HK-2 (cell line): Measurements from ENCODE around the gene BAZ2B.

ENCODE experiments used
- DNase-seq: peaks from one replicate; pipeline ENCODE4 v3.0.0-alpha.2; 2018; ENCODE audit not compliant: unreplicated experiment

Gene BAZ2B

DNA sequence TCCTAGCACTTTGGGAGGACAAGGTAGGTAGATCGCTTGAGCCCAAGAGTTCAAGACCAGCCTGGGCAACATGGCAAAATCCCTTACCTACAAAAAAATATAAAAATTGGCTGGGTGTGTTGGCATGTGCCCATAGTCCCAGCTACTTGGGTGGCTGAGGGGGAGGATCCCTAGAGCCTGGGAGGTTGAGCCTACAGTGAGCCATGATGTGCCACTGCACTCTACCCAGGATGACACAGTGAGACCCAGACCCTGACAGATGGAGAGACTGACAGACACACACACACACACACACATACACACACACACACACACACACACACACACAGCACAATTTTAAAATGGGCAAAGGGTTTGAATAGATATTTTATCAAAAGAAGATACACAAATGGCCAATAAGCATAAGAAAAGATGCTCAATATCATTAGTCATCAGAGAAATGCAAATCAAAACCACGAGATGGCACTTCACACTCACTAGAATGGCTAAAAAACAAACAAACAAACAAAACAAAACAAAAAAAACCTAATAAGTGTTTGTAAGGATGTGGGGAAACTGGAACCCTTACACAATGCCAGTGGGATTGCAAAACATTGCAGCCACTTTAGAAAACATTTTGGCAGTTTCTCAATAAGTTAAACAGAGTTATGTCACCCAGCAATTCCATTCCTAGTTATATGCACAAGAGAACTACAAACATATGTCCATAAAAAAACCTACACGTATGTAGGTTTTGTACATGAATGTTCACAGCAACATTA lies 42.3 kb downstream of the BAZ2B start:
- DNase-seq = no peak

DNA sequence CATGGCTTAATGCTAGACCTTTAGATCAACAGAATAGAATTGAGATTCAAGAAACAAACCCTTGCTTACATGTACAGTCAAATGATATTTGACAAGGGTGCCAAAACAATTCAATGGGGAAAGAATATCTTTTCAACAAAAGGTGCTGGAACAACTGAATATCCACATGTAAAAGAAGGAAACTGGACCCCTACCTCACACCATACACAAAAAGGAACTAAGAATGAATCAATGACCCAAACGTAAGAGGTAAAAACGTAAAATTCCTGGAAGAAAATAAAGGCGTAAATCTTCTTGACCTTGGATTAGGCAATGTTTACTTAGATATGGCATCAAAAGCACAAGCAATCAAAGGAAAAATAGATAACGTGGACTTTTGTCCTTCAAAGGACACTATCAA lies 43.1 kb downstream of the BAZ2B start:
- DNase-seq = no peak

DNA sequence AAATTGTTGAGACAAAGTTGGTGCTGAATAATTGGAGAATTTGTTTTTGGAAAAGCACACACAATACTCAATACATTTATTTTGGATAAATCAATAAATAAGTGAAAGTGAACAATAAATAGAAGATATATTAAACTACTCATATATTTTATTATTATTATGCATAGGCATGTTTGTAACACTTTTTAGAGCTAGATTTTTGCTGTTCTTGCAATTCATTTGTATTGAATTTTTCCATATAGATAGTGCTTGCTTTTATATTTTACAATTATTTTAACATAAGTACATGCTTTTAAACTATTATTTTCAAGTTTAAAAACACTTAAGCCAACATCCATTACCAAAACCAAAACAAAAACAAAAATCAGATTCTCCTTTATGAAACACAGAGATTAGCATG lies 43.9 kb downstream of the BAZ2B start:
- DNase-seq = no peak

DNA sequence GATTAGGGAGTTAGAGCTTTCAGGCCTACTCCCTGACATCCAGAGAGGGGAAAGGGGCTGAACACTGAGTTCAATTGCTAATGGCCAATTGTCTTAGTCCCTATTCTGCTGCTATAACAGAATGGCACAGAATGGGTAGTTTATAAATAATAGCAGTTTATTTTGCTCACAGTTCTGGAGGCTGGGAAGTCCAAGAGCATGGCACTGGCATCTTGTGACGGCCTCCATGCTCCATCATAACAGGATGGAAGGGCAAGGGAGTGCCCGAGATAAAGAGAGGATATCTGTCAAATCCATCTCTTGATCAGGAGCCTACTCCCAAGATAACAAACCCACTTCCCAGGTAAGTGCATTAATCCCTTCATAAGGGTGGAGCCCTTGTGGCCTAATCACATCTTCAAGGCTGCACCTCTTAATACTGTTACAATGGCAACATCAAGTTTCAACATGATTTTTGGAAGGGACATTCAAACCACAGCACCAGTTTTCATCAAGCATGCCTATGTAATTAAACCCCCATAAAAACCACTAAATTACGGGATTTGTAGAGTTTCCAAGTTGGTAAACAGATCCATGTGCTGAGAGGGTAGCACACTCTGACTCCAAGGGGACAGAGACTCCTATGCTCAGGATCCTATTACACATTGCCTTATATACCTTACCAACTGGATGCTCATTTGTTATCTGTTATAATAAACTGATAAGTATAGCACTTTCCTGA lies 44.6 kb downstream of the BAZ2B start:
- DNase-seq = no peak

DNA sequence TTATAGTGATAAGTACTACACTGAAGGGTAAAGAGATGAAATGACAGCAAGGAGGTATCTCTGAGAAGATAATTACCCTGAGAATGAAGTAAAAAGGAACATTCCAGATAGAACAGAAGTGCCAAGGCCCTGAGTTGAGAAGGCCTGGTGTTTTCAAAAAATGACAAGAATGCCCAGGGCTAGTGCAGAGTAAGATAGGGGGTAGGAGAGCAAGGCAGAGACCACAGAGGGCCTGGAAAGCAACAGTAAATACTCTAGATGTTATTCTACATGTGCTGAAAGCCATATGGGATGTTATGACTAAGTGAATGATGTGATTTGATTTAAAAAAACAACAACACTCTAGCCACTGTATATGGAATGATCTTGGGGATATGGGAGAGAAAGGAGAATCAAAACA lies 52.3 kb downstream of the BAZ2B start:
- no peak for DNase-seq

DNA sequence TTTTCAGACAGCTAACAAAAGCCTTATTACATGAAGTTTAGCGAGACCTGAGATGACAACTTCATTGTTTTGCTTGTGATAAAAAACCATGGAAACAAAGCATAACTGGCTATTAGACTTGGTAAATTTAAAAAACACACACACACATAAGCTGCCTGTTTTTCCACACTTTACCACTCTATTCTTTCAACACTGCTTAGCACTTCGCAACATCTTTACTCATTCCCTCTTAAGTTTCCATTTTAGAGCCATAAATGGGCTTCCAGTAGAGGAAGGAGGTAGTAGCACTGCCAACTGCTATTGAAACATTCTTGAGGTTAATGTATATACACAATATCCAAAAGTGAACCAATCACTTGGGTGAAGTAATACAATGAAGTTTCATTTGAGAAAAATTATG lies 54.1 kb downstream of the BAZ2B start:
- DNase-seq = no peak

DNA sequence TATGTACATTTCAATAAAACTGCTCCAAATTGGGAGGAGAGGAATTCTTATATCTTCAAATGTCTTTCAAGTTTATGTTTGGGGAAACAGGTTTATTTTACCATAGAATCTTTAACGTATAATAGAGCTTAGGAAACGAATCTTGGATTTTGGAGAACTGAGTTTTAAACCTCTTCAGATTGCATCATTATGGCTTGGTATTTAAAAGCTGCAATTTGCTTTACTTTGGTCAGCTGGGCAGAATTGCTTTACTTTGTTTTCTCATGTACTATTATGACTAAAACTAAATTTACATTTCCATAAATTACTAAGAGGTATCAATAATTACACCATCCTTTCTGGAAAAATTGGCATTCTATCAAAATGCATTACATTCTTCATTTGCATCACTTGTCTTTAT lies 54.6 kb downstream of the BAZ2B start:
- no peak for DNase-seq

DNA sequence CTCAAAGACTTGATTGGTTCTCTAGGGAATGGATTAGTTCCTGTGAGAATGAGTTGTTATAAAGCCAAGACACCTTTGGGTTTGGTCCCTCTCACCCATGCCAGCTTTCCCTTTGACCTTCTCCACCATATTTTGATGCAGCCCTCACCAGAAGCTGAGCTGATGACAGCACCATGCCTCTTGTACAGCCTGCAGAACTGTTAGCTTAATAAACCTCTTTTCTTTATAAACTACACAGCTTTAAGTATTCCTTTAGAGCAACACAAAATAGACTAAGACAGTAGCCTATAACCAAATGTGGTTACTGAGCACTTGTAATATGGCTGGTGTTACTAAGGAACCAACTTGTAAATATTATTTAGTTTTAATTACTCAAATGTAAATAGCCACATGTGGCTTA lies 55.1 kb downstream of the BAZ2B start:
- DNase-seq = no peak

DNA sequence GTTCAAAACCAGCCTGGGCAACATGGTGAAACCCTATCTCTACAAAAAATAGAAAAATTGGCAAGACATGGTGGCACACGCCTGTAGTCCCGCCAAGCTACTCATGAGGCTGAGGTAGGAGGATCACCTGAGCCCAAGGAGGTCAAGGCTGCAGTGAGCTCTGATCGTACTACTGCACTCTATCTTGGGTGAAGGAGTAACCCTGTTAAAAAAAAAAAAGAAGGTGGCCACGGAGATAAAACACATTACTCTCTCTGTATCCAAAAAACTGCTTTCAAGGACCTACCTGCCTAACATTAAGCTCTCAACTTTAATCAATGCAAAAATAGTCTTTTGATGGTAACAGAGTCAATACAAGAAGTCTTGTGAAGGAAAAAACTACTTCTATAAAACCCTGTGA lies 57.3 kb downstream of the BAZ2B start:
- no peak for DNase-seq

DNA sequence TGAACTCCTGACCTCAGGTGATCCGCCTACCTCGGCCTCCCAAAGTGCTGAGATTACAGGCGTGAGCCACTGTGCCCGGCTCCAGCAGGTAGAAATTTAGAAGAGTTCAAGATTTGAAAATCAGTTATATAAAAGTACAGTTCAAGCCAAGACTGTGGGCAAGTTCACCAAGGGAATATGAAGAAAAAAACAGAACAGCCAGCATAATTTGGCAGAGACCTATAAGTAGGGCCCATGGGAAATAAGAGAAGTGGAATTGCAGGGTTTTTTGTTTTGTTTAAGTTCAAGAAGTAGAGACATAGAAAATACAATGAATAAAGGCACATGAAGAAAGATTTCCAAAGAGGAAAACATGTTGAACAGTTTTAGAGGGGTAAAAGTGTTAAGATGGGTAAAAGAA lies 57.9 kb downstream of the BAZ2B start:
- DNase-seq = no peak

DNA sequence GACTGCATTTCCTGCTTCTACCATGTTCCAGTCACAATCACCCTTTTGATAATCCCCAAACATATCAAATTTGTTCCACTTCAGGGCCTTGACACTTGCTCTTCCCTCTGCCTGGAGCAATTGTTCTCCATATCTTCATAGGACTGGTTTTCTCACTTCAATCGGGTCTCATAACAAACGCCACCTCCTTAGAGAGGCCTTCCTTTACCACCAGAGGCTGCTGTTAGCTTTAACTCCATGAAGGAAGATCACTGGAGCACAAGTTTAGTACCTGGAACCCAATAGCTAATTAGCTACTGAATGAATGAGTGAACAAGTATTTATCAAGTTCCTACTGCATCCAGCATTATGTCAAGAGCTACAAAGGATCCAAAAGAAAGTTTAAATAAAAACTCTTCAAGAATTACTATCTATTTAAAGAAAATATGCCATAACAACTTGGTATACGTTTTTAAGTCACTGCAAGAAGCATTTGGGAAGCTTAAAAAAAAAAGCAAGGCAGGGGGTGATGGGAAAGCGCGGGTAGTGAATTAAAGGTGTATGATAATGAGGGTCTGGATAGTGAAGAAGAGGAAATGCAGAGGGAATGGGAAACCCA lies 58.8 kb downstream of the BAZ2B start:
- DNase-seq = no peak

DNA sequence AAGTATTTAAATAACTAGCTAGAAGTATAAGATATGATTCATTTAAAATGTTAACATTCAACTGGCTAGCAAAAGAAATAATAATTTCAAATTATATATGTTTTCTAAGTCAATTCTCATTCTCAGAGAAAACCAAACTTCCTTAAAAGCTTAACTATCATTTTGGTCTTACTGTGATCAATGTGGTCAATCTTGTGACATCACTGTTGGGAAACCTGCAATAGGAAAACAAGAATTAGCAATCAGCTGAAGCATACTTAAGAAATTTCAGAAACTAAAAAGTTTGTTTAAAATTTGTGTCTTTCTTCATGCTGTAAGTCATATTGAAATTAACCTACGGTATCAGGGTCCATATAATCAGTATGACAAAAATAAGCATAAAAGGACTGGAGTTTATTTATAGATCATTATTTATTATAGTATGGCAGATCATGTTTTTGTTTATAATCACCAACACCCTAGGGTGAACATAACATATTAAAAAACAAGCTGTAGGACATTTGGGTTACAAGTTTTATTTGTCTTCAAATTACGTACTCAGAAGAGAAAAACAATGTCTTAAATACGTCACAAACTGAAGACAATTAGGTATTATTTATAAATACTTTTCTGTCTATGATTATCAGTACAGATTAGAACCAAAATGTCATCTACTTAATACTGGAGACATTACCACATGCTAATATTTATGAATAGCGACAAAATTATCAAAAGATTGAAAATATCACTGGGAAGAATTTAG lies 60.5 kb downstream of the BAZ2B start:
- DNase-seq = no peak

DNA sequence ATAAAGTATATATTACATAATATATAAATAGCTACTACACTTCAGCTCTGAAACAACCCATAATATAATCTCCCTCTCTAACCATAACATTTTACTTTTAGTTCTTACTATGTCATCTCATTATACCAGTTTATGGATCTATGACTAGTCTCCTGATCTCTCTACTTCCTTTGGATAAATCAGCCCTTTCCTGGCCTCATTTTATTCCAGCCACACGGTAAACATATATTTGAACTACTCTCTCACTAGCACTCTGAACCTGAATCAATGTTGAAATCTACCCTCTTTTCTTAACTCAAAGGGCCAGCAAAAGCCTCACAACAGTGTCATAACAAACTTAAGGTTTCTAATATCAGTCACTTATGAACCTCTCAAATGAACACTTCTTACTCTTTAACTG lies 62.6 kb downstream of the BAZ2B start:
- DNase-seq = no peak

DNA sequence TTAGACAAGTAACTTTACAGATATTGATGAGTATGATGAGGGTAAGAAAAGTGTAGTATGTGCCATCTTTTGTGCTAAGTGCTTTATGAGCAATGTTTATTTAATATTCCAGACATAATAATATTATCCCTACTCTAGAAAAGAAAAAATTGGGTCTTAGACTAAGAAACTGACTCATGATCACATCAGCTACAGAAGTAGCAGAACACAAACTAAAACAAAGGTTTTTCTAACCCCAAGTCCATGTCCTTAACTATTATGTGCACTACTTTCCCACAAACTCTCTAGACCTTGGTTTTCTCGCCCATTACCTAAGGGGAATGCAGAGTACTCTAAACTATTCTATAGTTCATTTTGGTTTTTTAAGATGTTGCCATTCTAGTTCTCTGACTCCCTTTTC lies 64.5 kb downstream of the BAZ2B start:
- no peak for DNase-seq

DNA sequence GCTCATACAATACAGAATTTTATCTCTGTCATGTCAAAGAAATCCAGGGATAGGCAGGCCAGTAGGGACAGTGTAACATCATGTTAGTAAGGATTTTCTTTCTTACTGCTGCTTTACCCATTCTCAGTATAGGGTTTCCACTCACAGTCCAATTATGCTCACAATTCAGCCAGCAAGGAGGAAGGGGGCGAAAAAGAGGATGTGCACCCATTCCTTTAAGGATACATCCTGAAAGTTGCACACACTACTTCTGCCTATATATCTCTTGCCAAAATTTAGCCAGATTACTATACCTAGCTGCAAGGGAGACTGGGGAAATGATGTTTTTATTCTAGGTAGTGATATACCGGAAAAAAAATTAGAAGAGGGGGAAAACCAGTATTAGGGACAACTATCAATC lies 66.1 kb downstream of the BAZ2B start:
- DNase-seq = no peak

DNA sequence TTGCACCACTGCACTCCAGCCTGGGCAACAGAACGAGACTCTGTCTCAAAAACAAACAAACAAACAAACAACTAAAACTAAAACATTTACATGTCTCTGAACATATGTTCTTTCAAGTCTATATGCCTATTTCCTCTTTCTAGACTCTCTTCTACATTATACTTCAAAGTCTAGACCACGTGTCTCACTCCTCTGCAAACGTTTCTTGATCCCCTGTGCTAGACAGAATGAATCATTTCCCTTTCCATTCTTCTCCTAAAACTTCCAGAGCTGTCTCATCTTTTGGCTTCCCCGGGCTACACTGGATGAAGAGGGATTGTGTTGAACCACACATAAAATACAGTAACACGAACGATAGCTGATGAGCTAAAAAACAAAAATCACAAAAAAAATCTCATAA lies 67.1 kb downstream of the BAZ2B start:
- no peak for DNase-seq

DNA sequence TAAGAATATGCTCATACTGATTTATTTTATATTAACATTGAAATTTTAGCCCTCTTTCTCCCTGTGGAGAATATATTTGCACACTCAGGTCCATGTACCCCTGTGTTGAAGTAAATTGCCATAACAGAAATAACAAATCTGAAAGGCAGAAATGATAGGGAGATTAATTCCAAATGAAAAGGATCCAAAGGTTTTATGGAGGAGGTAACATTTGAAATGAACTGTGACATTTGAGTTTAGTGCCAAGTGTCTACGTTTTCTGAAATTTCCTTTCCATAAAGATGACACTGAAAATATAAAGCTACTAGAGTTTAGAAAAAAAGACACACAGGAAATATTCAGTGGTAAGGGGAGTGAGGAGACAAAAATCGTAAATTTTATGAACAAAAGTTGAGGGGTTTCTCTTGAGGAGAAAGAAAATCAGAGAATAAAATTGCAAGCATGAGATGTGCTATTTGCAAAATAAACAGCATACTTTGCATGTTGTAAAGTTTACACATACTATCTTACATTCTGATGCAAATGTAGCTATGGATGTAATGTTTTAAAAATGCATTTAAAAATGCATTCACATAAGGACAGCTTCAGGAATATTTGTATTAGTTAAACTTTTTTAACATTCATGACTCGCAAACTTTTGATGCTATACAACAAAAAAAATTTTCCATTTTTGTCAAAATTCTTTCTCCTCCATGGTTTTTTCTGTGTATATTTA lies 69.5 kb downstream of the BAZ2B start:
- DNase-seq = no peak

DNA sequence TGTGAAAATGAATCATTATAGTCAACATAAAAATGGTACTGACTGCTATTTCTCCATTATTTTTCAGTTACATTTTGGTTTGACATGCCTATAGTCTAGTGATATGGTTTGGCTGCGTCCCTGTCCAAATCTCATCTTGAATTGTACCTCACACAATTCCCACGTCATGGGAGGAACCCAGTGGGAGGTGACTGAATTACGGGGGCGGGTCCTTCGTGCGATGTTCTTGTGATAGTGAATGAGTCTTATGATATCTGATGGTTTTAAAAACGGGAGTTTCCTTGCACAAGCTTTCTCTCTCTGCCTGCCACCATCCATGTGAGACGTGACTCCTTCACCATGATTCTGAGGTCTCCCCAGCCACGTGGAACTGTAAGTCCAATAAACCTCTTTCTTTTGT lies 70.3 kb downstream of the BAZ2B start:
- DNase-seq = no peak

DNA sequence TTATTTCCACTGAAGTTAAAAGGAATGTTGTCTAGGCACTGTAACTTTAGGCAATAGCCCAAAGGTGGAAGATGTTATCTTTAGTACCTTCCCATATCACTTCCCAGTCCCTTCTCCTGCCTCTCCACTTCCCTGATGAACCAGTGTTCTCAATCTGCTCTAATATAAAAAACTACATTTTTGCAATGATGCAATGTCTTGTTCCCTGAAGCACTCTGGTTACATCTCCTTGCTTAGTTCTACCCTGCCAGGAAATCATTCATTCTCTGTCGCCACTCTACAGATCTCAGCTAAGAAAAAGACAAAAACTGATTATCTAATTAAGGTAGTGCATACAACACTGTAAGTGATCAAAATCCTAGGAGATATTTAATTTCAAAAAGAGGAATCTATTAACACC lies 71.3 kb downstream of the BAZ2B start:
- no peak for DNase-seq

DNA sequence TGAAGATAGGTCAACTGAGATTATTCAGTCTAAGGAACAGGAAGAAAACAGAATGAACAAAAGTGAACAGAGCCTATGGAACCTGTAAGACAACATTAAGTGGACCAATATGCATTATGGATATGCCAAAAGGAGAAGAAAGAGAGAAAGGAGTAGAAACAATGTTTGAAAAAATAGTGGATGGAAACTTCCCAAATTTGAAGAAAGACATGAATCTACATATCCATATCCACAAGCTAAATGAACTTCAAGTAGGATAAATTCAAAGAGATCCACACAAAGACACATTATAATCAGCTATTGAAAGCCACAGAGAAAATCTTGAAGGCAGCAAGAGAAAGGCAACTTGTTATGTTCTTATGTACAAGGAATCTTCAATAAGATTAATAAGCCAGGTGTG lies 74.2 kb downstream of the BAZ2B start:
- no peak for DNase-seq

DNA sequence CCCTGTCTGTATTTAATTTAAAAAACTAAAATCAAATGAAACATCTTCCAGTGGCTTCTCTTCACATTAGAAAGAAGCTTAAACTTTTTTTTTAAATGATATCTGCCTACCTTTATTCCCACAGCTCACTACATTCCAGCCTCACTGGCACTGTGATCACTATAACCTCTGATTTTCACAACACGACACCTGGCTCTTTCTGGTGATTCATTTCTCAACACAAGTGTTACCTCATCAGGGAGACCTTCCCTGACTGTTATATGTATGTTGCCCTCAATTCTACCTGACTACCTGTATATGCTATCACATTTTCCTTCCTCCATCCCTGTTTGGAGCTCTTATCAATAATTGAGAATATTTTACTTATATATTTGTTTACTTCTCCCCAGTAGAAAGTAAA lies 76.6 kb downstream of the BAZ2B start:
- DNase-seq = no peak

DNA sequence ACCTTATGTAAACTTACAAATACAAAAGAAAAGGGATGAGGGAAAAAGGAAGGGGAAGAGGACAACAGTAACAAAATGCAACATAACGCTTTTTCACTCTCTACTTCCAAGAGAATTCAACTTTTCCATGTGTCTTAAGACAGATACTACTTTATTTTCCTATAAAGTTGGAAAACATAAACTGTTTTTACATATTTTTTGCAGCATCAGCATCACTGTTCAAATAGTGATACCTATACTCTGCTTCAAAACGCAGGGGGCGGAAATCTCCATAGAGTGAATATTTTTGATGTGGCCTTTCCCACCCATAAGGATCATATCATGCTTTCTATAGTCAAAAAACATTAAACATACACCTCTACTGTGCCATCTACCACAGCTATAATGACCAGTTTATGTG lies 77.5 kb downstream of the BAZ2B start:
- DNase-seq = no peak
